Fibroblast of lung (primary cell): Measurements from ENCODE around the gene GPRIN3. TPM values are rescaled to one million over a fixed set of nuclear protein-coding genes. Genes with fewer than 3 reads are reported as not detected.

Source experiments
- DNase-seq, 2 donors: peaks; one replicate each; pipeline versions ENCODE4 v3.0.0 to v3.0.0-alpha.2; 2010; ENCODE audit warnings: low read depth in 2 of 2
- H2AFZ ChIP-seq: 2 replicates; pipeline ENCODE4 v1.5.1; 2012; ENCODE audit warnings: low read length, control low read depth, inconsistent platforms
- H3K27ac ChIP-seq: 2 replicates; pipeline ENCODE4 v1.5.1; 2011; ENCODE audit warnings: low read length, control low read depth; ENCODE audit not compliant: insufficient read depth
- H3K27me3 ChIP-seq: 2 replicates; pipeline ENCODE4 v1.5.1; 2011; ENCODE audit warnings: mild to moderate bottlenecking, low read length; ENCODE audit not compliant: control insufficient read depth, insufficient read depth
- H3K36me3 ChIP-seq: 2 replicates; pipeline ENCODE4 v1.5.1; 2011; ENCODE audit warnings: low read length; ENCODE audit not compliant: control insufficient read depth, insufficient read depth
- H3K4me1 ChIP-seq: 2 replicates; pipeline ENCODE4 v1.5.1; 2011; ENCODE audit warnings: low read length; ENCODE audit not compliant: control insufficient read depth, insufficient read depth; ENCODE audit errors: extremely low read depth
- H3K4me2 ChIP-seq: 2 replicates; pipeline ENCODE4 v1.5.1; 2011; ENCODE audit warnings: low read length, control low read depth; ENCODE audit not compliant: insufficient read depth; ENCODE audit errors: extremely low read depth
- H3K4me3 ChIP-seq, 4 experiments: fragments of 200-600 bp in 1 of 4; sonication (generic) in 1 of 4; replicated peaks in 1 of 4; 2 replicates each; pipeline ENCODE4 v1.5.1; 2011 to 2016; ENCODE audit warnings: low read length in 4 of 4, low read depth in 3 of 4, mild to moderate bottlenecking in 3 of 4, control low read depth in 2 of 4, inconsistent platforms in 1 of 4, mixed read lengths in 1 of 4; ENCODE audit not compliant: insufficient read depth in 1 of 4; ENCODE audit errors: control extremely low read depth in 1 of 4
- H3K79me2 ChIP-seq: 2 replicates; pipeline ENCODE4 v1.5.1; 2012; ENCODE audit warnings: mild to moderate bottlenecking, low read length, inconsistent platforms; ENCODE audit not compliant: control insufficient read depth, insufficient read depth
- H3K9ac ChIP-seq: 2 replicates; pipeline ENCODE4 v1.5.1; 2011; ENCODE audit warnings: mild to moderate bottlenecking, low read length, control low read depth; ENCODE audit not compliant: insufficient read depth
- H3K9me3 ChIP-seq: 2 replicates; pipeline ENCODE4 v1.5.1; 2012; ENCODE audit warnings: low read depth, low read length; ENCODE audit not compliant: control insufficient read depth, insufficient read depth
- H4K20me1 ChIP-seq: 2 replicates; pipeline ENCODE4 v1.5.1; 2011; ENCODE audit warnings: low read length; ENCODE audit not compliant: control insufficient read depth, insufficient read depth; ENCODE audit errors: extremely low read depth
- CTCF ChIP-seq, 2 donors: IDR thresholded peaks in 1 of 2; conservative IDR thresholded peaks in 1 of 2; 1 replicate in 1 of 2; 2 replicates in 1 of 2; pipeline ENCODE4 v1.5.1; 2011 to 2012; ENCODE audit warnings: low read length in 2 of 2, control low read depth in 1 of 2, inconsistent platforms in 1 of 2, low read depth in 1 of 2, mild to moderate bottlenecking in 1 of 2
- EZH2 ChIP-seq: IDR thresholded peaks from 2 replicates; pipeline ENCODE4 v1.5.1; 2012; ENCODE audit warnings: low read length, control low read depth, mild to moderate bottlenecking; ENCODE audit errors: missing control alignments
- polyA plus RNA-seq, 2 donors: library from polyadenylated mRNA; depleted of rRNA in 1 of 2; stranded (reverse) in 1 of 2; unstranded in 1 of 2; fragments of >200 nt; gene quantifications; 2 replicates each; pipeline ENCODE4 v1.2.1, GENCODE V29; 2011 to 2012; ENCODE audit warnings: missing spikeins in 1 of 2
- total RNA-seq: library from RNA; depleted of rRNA; stranded (reverse); fragments of >200 nt; gene quantifications from 2 replicates; pipeline ENCODE4 v1.2.1, GENCODE V29; 2014

The GPRIN3 gene
- total and polyA plus RNA-seq, 2 donors (not counting 1 experiment from before 2014, with no cell fraction given) = under 0.01 to 0.01 TPM

- Histone ChIP-seq H3K4me3 (no peak overlapping the region), H3K4me1 (no peaks in the 10 kb centered on the region), H3K9me3 (no peaks in the 10 kb centered on the region), H3K4me2 (no peak overlapping the region), H4K20me1 (no peaks in the 10 kb centered on the region), H3K27ac (no peak overlapping the region), H2AFZ (no peak overlapping the region), H3K27me3 (no peaks in the 10 kb centered on the region), H3K9ac (no peak overlapping the region), H3K79me2 (no peaks in the 10 kb centered on the region), H3K36me3 (no peaks in the 10 kb centered on the region)
- TF ChIP-seq CTCF (conservative IDR thresholded peaks at IDR 0.05 in 1 of 2, IDR thresholded peaks at IDR 0.05 in 1 of 2; ENCODE audit: low read depth in 1 of 2, low read length in 2 of 2) = no peak
- no peak for TF ChIP-seq EZH2
- no peak for DNase-seq
Measured at GRCh38 chr4:89284828-89285227, 22.8 kb downstream of the GPRIN3 start.

- H3K4me1 ChIP-seq = no peaks in the 10 kb centered on the region
- no peak overlapping the region for H3K9ac ChIP-seq
- no peaks in the 10 kb centered on the region for H4K20me1 ChIP-seq
- H2AFZ ChIP-seq = no peak overlapping the region
- no peaks in the 10 kb centered on the region for H3K79me2 ChIP-seq
- no peak overlapping the region for H3K4me2 ChIP-seq
- H3K9me3 ChIP-seq = no peaks in the 10 kb centered on the region
- no peaks in the 10 kb centered on the region for H3K27me3 ChIP-seq
- TF ChIP-seq EZH2 (no peak), CTCF (conservative IDR thresholded peaks at IDR 0.05 in 1 of 2, IDR thresholded peaks at IDR 0.05 in 1 of 2; ENCODE audit: low read depth in 1 of 2, low read length in 2 of 2) (no peak)
- H3K27ac ChIP-seq = no peak overlapping the region
- no peaks in the 10 kb centered on the region for H3K36me3 ChIP-seq
- DNase-seq = no peak
- no peak overlapping the region for H3K4me3 ChIP-seq
Measured at GRCh38 chr4:89284020-89284424, 23.6 kb downstream of the GPRIN3 start.

DNA sequence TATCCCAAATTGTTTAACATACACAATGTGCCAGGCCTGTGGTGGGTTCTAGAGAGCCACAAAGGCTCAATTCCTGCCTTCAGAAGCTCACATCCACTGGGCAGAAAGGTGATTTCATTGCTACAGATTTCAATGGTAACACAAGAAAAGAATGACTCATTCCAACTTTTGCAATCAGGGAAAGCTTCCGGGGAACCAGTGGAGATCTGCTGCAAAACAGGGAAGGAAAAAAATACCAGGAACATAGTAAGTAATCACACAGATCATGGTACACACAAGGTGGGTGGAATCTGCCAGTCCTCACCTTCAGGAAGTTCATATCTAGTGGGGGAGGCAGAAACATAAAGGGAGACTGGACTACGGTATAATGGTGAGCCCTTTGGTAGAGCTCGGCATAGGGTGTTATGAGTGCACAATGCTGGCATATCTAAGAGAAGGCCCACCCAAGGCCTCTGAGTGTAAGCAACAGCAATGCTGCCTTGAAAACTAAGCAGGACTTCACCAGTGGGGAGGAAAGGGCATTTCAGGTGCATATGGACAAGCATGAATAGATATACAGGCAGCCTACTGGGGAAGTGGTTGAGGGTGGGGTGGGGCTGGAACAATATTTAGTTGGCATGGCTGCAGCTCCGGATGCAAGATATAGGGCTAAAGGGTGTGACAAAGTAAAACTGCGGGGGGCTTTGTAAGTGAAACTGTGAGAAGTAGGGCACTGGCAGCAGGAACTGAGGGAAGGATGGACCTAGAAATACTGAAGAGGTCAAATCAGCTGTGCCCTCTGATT, 24.2 kb downstream of the GPRIN3 start:
- Histone ChIP-seq H3K36me3 (no peaks in the 10 kb centered on the region), H3K27me3 (no peaks in the 10 kb centered on the region), H3K4me3 (no peak overlapping the region), H3K27ac (no peak overlapping the region), H4K20me1 (no peaks in the 10 kb centered on the region), H3K79me2 (no peaks in the 10 kb centered on the region), H3K9me3 (no peaks in the 10 kb centered on the region), H2AFZ (no peak overlapping the region), H3K4me1 (no peaks in the 10 kb centered on the region), H3K4me2 (no peak overlapping the region), H3K9ac (no peak overlapping the region)
- DNase-seq = peak; percentile 39 to 48
- TF ChIP-seq CTCF (conservative IDR thresholded peaks at IDR 0.05 in 1 of 2, IDR thresholded peaks at IDR 0.05 in 1 of 2; ENCODE audit: low read depth in 1 of 2, low read length in 2 of 2) (no peak), EZH2 (no peak)
